Subcutaneous abdominal adipose tissue (tissue), 5 donors: ENCODE results near the gene ACSF2.
A peak's percentile ranks its signal among the peaks of the same experiment; 100 is the strongest.
"Not testable (repeated sequence)": the region's sequence is repeated elsewhere in the genome, so short reads cannot be mapped to it uniquely, and the experiment has no call there.

Experiments
- H3K27ac ChIP-seq: one replicate; pipeline ENCODE4 v1.7.0; 2013; ENCODE audit warnings: low read depth, mild to moderate bottlenecking, inconsistent platforms, low read length, moderate library complexity
- H3K27me3 ChIP-seq, 5 donors: one replicate each; pipeline ENCODE4 v1.7.0; 2013; ENCODE audit warnings: low read length in 5 of 5, inconsistent platforms in 1 of 5; ENCODE audit not compliant: control insufficient read depth in 5 of 5, insufficient read depth in 4 of 5
- H3K36me3 ChIP-seq, 5 donors: one replicate each; pipeline ENCODE4 v1.7.0; 2013; ENCODE audit warnings: low read length in 5 of 5; ENCODE audit not compliant: control insufficient read depth in 5 of 5, insufficient read depth in 5 of 5
- H3K4me1 ChIP-seq, 5 donors: one replicate each; pipeline ENCODE4 v1.7.0; 2013; ENCODE audit warnings: low read length in 5 of 5, mild to moderate bottlenecking in 3 of 5, moderate library complexity in 1 of 5; ENCODE audit not compliant: control insufficient read depth in 5 of 5, insufficient read depth in 5 of 5
- H3K4me3 ChIP-seq, 5 donors: one replicate each; pipeline ENCODE4 v1.7.0; 2013; ENCODE audit warnings: low read length in 5 of 5, low read depth in 1 of 5
- H3K9ac ChIP-seq, 5 donors: one replicate each; pipeline ENCODE4 v1.7.0; 2013; ENCODE audit warnings: low read length in 5 of 5, mild to moderate bottlenecking in 4 of 5, moderate library complexity in 3 of 5
- H3K9me3 ChIP-seq, 5 donors: one replicate each; pipeline ENCODE4 v1.7.0; 2013; ENCODE audit warnings: low read length in 5 of 5; ENCODE audit not compliant: control insufficient read depth in 5 of 5
- donor health status: healthy.
- donor health status: healthy.
- donor health status: healthy.
- donor health status: healthy.
- donor health status: healthy.

The ACSF2 gene

DNA sequence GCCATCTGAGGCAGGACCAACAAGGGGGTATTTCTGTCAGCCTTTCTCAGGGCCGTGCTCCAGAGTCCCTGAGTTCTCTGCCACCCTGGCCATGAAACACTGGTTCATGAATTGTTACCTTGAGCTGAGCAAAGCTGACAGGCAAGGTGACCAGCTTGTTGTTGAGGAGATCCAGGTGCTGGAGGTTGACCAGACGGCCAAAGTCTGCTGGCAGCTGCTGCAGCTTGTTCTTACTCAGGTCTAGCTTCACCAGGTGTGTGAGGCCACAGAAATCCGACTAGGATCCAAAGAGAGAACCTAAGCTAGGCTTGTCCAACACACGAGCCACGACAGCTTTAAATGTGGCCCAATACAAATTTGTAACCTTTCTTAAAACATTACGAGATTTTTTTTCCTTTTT, 33.4 kb upstream of the ACSF2 start:
- H3K9ac ChIP-seq: no peak overlapping the region
- peaks cover 9 to 27% (median 23%) of the 10 kb centered on the region in 5 donors for H3K4me1 ChIP-seq
- H3K4me3 ChIP-seq: no peak overlapping the region

GRCh38 chr17:50393700-50394099, 32.3 kb upstream of the ACSF2 start:
- Histone ChIP-seq H3K9ac (no peak overlapping the region), H3K4me1 (peaks cover 9 to 30% (median 27%) of the 10 kb centered on the region in 5 donors), H3K36me3 (peaks cover 33 to 63% (median 59%) of the 10 kb centered on the region in 5 donors), H3K9me3 (no peaks in the 10 kb centered on the region), H3K27ac (no peak overlapping the region), H3K27me3 (no peaks in the 10 kb centered on the region), H3K4me3 (no peak overlapping the region)

More for the DNA sequence above, 33.4 kb upstream of the ACSF2 start:
- H3K36me3 ChIP-seq: peaks cover 35 to 74% (median 70%) of the 10 kb centered on the region in 5 donors
- H3K27me3 ChIP-seq: no peaks in the 10 kb centered on the region
- no peaks in the 10 kb centered on the region for H3K9me3 ChIP-seq
- H3K27ac ChIP-seq: no peak overlapping the region

DNA sequence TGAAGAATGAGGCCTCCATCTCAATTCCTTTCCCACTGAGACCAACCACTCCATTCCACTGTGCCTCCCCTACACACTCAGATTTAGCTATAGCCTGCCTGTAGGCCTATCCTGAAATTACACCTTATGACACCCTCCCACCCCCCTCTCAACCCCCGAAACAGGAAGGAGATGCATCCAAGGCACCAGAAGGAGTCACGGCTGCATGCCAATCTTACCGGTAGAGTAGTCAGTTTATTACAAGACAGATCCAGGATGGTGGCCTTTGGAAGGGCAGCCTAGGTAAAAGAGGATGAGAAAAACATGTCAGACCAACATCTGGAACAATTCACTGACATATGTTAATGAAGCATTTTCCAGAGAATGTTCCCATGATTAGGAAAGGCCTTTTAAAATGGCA, 31.3 kb upstream of the ACSF2 start:
- Histone ChIP-seq H3K9me3 (no peaks in the 10 kb centered on the region), H3K9ac (peak overlapping the region in 1 of 5 donors; percentile 9), H3K27ac (no peak overlapping the region), H3K27me3 (no peaks in the 10 kb centered on the region), H3K4me3 (no peak overlapping the region), H3K4me1 (peaks cover 9 to 30% (median 27%) of the 10 kb centered on the region in 5 donors), H3K36me3 (peaks cover 28 to 53% (median 50%) of the 10 kb centered on the region in 5 donors)

DNA sequence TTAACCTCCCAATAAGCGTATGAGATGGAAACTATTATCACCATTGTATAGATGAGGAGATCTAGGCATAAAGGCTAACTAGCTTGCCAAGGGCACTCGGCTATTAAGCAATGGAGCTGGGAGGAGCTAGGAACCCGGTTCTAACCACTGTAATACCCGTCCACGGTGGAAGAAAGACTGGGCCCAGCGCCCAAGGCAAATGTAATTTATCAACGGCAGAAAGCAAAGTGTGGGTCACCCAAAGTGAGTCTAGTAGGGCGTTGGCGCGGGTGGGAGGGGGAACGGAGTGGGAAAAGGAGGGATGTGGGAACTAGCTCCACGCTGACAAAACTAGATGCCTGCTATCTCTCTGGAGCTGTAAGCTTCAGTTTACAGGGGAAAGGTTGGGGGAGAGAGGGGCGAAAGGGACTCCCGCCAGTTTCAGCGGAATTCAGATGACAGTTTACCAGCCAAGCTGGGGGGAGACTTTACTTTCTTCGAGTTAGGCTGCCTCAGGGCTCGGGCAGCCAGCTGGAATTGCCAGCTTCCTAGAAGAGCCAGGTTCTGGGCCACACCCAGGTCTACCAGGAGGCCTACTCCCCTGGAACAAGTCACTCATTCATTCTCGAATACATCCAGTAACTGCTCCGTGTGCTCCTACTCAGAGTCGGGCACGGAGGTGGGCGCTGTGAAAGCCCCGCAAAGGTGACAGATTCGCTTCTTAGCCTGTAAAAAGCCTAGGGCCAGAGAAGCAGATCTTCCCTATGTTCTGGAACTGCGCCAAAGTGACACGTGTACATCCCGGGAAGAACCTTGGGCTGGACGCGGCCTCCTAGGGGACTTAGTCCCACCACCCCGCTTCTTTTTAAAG, 29.5 kb upstream of the ACSF2 start:
- peak overlapping the region; percentile 92 to 96 (median 93) for H3K4me3 ChIP-seq
- no peaks in the 10 kb centered on the region for H3K27me3 ChIP-seq
- peak overlapping the region; percentile 93 to 100 (median 99) for H3K9ac ChIP-seq
- no peaks in the 10 kb centered on the region for H3K9me3 ChIP-seq
- H3K36me3 ChIP-seq: peaks cover 16 to 36% (median 34%) of the 10 kb centered on the region in 5 donors
- H3K4me1 ChIP-seq: peaks cover 9 to 30% (median 27%) of the 10 kb centered on the region in 5 donors
- H3K27ac ChIP-seq: peak overlapping the region; percentile 89

GRCh38 chr17:50397111-50397918, 28.7 kb upstream of the ACSF2 start, which contains the start of gene LRRC59:
LRRC59 (minus strand) TSS chr17:50397523; CDS start chr17:50397317, 206 bp downstream.
- Histone ChIP-seq H3K9ac (peak within 1 kb of the TSS; percentile 93 to 100 (median 99)), H3K9me3 (no peaks in the 10 kb centered on the region), H3K36me3 (peaks cover 15 to 28% (median 26%) of the 10 kb centered on the region in 5 donors), H3K4me1 (peaks cover 9 to 30% (median 27%) of the 10 kb centered on the region in 5 donors), H3K4me3 (peak within 1 kb of the TSS; percentile 92 to 96 (median 93)), H3K27me3 (no peaks in the 10 kb centered on the region), H3K27ac (peak within 1 kb of the TSS; percentile 89)

DNA sequence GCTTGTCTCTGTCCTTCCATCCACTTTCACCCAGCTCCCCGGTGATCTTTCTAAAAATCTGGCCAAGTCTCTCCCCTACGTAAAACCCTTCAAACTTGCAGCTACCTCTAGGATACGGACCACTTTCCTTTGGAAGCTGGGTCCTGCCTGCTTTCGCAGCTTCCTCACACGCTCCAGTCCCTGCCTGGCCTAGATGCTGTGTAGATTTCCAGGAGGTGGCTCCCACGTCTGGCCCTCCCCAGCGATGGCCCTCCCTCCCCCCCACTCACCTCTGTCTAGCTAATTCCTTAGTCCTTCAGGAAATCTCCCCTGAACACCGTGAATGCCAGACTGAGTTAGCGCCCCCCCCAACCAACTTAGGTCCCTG, 28.1 kb upstream of the ACSF2 start:
- H3K4me3 ChIP-seq: peak overlapping the region; percentile 64 to 96 (median 93)
- H3K27me3 ChIP-seq: no peaks in the 10 kb centered on the region
- peaks cover 9 to 30% (median 27%) of the 10 kb centered on the region in 5 donors for H3K4me1 ChIP-seq
- no peak overlapping the region for H3K27ac ChIP-seq
- H3K9me3 ChIP-seq: no peaks in the 10 kb centered on the region
- H3K36me3 ChIP-seq: peaks cover 14 to 22% (median 20%) of the 10 kb centered on the region in 5 donors
- H3K9ac ChIP-seq: peak overlapping the region in 2 of 5 donors; percentile 99

DNA sequence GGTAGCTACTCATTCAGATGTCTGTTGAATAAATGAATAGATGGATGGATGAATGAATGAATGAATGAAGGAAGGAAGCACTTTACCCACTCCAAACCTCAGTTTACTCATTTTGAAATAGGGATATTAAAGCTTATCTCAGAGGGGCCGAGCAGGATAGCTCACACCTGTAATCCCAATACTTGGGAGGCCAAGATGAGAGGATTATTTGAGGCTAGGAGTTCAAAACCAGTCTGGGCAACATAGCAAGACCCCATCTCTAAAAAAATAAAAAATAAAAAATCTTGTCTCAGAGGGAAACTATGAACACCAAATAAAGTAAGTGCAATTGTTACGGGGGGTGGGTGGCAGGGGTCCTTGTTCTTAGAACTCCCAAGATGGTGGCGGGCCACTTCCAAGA, 27.3 kb upstream of the ACSF2 start:
- not testable (repeated sequence) for H3K9me3 ChIP-seq, H3K9ac ChIP-seq, H3K27me3 ChIP-seq, H3K4me3 ChIP-seq, H3K27ac ChIP-seq
- Histone ChIP-seq H3K36me3 (peaks cover 6 to 14% (median 12%) of the 10 kb centered on the region in 5 donors), H3K4me1 (peaks cover 9 to 30% (median 27%) of the 10 kb centered on the region in 5 donors)

- not testable (repeated sequence) for H3K27ac ChIP-seq, H3K36me3 ChIP-seq, H3K27me3 ChIP-seq, H3K9me3 ChIP-seq, H3K4me3 ChIP-seq, H3K9ac ChIP-seq
- peaks cover 9 to 30% (median 27%) of the 10 kb centered on the region in 5 donors for H3K4me1 ChIP-seq
Measured at GRCh38 chr17:50399591-50399990, 26.4 kb upstream of the ACSF2 start.

GRCh38 chr17:50405351-50405750, 20.7 kb upstream of the ACSF2 start:
- H3K9ac ChIP-seq, H3K4me1 ChIP-seq, H3K9me3 ChIP-seq, H3K4me3 ChIP-seq, H3K27ac ChIP-seq, H3K27me3 ChIP-seq, H3K36me3 ChIP-seq: not testable (repeated sequence)

DNA sequence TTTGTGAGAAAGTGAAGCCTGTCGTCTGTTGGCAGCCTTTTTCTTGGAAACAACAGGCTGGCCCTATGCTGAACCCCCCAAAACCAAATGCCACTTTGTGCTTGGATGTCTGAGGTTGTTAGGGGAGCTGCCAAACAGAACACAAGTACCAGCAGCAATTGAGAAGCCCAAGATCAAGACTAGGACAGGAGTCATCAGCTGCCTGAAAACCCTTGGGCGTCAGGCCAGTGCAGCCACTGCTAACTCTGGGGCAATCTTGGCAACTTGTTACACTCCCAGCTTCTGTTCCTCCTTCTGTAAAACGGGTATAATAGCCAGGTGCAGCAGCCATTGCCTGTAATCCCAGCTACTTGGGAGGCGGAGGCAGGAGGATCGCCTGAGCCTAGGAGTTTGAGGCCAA, 19.4 kb upstream of the ACSF2 start:
- H3K36me3 ChIP-seq: no peaks in the 10 kb centered on the region
- no peak overlapping the region for H3K27ac ChIP-seq
- H3K9ac ChIP-seq: no peak overlapping the region
- H3K4me1 ChIP-seq: peaks cover 0 to 5% (median 0%) of the 10 kb centered on the region in 5 donors
- no peaks in the 10 kb centered on the region for H3K9me3 ChIP-seq
- H3K27me3 ChIP-seq: no peaks in the 10 kb centered on the region
- H3K4me3 ChIP-seq: no peak overlapping the region
